T-helper 9 cell (primary cell): ENCODE measurements around the gene N4BP2L2.
"Not testable (repeated sequence)": the region's sequence is repeated elsewhere in the genome, so short reads cannot be mapped to it uniquely, and the experiment has no call there.

ENCODE experiments used
- DNase-seq: peaks from one replicate; pipeline ENCODE4 v3.0.0-alpha.2; 2020
- total RNA-seq, 2 donors: gene quantifications; one replicate each; lab custom pipeline; 2026; lab: John Stamatoyannopoulos, UW

Gene N4BP2L2
- total RNA-seq = 257 to 296 reads per million in 2 donors

DNA sequence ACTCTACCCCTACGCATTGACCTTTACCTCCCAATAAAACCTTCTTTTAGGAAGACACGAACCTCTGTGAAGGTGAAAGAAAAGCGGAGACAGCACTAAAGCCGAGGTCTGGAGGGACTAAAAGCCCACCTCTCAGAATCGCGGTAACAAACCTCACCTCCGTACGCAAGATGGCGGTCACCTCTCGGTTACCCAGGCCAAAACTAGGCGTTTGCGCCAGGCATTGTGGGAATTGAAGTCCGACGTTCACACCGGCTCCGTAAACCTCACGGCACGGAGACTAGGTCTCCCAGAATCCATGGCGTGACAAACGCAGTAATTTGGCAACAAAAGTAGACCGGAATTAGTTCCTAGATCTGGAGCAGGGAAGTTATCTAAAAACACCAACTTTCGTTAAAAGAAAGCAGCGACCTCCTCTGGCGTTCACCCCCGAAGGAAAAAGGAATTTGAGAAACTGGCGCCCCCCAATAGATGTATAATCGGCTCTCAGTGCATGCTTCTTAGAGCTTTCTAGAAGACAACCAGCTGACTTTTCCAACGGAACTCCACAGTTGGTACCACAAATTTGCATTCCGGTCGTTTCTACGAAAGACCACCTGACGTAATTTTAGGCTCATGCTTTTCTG lies at the start of gene N4BP2L2:
TSS of gene N4BP2L2 (minus strand) at position 175 of the 626 bp plus-strand sequence. CDS start 1,768 bp downstream, outside the sequence.
- DNase-seq = peak; percentile 81

DNA sequence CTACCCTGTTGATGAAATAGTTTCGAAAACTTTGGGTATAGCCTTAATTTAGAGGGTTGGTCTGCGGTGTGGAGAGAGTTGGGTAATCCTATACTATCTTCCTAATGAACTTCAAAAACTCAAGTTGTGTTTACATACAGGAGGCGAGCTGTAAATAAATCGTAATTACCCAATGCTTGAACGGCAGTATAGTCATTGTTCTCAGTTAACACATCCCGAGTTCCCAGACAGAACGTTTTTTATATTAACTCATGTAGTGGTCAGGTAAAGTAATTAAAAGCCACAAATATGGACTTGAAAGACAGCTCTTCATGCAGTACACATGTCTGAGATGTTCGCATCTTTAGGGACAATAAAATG lies 49.2 kb upstream of the N4BP2L2 start:
- no peak for DNase-seq

- DNase-seq = peak; percentile 45
These were observed 48.6 kb upstream of the N4BP2L2 start for GRCh38 chr13:32587011-32587810.

DNA sequence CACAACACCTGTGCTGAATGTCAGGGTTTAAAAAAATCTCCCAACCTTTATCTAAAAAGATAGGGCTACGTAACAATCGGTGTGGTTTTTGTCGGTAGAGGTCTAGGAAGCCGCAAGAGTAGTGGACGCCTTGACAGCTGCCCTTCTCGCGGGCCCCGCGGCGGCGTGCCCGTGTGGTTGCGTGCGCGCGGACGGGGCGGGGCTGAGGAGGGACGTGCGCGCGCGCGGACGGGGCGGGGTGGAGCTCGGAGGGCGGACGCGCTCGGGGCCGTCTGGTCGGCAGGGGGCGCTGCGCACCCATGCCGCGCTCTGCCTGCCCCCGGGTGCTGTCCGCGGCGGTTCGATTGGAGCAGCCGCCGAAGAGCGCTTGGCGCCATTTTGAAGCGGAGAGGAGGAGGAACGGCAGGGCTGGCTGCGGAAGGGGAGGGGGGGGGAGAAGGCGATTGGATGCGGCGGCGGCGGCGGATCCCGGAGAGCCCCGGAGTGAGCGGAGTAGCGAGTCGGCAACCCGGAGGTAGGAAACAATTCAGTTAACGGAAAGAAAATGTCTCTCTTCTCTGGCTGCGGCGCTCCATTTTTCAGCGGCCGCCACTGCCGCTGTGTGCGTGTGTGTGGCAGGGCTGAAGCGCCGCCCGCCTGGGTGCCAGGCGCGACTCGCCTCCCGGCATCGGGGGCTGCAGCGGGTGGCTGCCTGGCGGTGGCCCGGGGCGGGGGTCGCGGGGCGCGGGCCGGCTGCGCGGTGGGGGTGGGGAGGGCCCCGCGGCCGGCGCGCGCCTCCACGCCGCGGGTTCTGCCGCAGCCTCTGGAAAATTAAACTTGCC lies 47.7 kb upstream of the N4BP2L2 start, which contains the start of gene PDS5B:
TSS of gene PDS5B (plus strand) at position 373 of the 821 bp plus-strand sequence. CDS start 62,321 bp downstream, outside the sequence.
- DNase-seq = peak; percentile 94

DNA sequence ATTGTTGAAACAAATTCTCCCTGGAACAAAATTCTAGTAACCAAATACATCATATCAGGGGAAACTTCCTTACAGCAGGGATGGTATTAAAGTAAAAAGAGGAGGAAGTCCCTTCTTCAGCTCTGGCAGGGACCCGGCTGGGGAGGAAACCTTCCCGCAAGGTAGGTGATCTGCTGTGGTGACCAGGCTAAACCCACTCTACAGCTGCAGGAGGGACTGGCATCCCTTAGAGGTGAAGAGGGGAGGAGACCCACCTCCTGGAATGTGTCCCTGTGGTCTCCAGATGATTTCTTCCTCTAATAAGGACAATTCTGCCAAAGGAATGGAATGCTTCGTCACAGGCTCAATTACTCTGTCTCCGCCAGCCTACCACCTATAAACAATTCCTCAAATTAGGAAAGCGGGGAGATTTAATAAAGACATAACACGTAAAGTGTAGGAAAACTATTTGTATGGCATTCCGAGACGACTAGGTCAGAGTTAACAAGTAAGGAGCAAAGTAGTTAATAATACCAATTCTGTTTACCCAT lies 47.0 kb upstream of the N4BP2L2 start:
- no peak for DNase-seq

DNA sequence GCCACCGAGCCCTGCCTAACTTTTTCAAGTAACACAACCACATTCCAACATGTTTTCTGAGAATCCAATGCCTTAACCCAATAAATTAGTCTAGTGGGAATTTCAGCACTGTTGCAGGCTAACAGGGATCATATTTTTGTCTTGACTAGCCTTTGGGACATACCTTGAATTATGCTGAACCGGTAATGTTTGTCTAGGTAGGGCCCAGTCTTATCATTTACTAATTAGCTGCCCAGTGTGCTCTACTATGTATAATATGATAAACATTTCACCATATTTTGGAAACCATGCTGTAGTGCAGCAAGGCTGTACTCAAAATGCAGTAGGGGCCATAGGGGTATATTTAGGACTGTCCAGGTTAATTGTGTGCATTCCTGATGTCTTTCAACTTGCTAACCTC lies 44.4 kb upstream of the N4BP2L2 start:
- DNase-seq = no peak

- DNase-seq = no peak
These were observed 43.7 kb upstream of the N4BP2L2 start for GRCh38 chr13:32582281-32582680.

- no peak for DNase-seq
These were observed 42.7 kb upstream of the N4BP2L2 start for GRCh38 chr13:32581177-32581786.

DNA sequence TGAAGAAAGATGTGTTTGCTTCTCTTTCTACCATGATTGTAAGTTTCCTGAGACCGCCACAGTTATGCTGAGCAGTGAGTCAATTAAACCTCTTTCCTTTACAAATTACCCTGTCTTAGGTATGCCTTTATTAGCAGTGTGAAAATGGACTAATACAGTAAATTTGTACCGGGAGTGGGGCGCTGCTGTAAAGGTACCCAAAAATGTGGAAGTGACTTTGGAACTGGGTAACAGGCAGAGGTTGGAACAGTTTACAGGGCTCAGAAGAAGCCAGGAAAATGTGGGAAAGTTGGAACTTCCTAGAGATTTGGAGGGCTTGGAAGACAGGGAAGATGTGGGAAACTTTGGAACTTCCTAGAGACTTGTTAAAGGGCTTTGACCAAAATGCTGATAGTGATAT lies 38.4 kb upstream of the N4BP2L2 start:
- no peak for DNase-seq

- DNase-seq = not testable (repeated sequence)
These were observed 37.1 kb upstream of the N4BP2L2 start for GRCh38 chr13:32575687-32576086.

- not testable (repeated sequence) for DNase-seq
These were observed 22.2 kb upstream of the N4BP2L2 start for GRCh38 chr13:32560842-32561241.

DNA sequence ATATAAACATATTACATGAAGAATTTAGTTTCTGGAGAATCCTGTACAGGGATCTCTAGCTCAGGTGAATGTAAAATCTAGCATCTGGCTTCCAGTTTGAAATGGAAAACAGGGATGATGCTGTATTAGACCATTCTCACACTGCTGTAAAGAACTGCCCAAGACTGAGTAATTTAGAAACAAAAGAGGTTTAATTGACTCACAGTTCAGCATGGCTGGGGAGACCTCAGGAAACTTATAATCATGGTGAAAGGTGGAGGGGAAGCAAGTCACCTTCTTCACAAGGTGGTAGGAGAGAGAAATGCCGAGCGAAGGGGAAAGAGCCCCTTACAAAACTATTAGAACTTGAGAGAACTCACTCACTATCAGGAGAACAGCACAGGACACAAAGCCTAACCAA lies 17.0 kb upstream of the N4BP2L2 start:
- no peak for DNase-seq

DNA sequence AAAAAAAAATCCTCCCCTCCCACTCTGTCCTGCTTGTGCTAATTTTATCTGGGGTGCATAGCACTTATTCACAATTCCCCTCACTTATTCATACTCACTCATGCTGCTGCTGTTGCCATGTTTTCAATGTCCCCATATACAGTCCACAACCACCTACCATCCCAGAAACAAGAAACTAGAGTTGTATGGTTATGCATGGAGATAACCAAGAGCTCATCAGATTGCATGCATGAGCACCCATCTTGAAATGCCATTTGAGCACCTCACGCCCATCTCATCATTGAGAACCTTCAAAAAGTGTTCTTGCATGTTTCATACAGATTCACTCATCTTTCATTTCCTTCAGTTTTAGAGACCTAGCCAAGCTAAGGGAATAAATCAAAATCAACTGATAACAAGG lies 15.1 kb upstream of the N4BP2L2 start:
- no peak for DNase-seq

DNA sequence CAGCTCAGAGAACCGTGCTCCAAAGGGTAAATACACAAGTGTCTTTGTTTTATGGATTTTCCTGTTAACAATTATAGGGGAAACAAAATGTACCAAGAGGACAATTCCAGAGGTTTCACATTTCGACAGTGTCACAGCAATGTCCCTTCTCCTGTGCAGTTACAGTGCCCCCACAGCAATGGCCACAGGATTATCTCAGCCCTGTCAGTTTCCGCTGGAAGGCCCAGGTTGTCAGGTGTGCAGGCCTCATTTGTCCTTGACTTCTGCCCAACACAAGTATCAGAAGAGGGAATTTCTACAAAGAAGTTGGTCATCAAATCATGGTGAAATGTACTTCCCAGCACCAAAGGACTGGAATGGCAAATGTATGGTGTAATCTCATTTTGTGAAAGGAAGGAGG lies 11.2 kb upstream of the N4BP2L2 start:
- DNase-seq = no peak

DNA sequence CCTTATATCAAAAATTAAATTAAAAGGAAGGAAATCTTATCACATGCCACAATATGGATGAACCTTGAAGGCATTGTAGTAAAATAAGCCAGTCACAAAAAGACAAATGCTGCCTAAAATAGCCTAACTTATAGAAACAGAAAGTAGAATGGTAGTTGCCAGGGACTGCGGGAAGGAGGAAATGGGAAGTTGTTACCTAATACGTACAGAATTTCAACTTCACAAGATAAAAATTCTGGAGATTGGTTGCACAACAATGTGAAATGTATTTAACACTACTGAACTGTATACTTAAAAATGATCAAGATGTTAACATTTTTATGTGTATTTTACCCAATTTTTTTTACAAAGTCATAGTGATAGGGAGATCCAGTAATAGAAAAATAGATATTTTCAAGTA lies 10.2 kb upstream of the N4BP2L2 start:
- no peak for DNase-seq

- no peak for DNase-seq
These were observed 6.5 kb upstream of the N4BP2L2 start for GRCh38 chr13:32545083-32545482.

- DNase-seq = no peak
These were observed 3.6 kb upstream of the N4BP2L2 start for GRCh38 chr13:32542221-32542620.

GRCh38 chr13:32538143-32538620 lies 413 bp downstream of the N4BP2L2 start:
- DNase-seq = no peak

GRCh38 chr13:32537580-32538142 lies 934 bp downstream of the N4BP2L2 start:
- DNase-seq = peak; percentile 21

DNA sequence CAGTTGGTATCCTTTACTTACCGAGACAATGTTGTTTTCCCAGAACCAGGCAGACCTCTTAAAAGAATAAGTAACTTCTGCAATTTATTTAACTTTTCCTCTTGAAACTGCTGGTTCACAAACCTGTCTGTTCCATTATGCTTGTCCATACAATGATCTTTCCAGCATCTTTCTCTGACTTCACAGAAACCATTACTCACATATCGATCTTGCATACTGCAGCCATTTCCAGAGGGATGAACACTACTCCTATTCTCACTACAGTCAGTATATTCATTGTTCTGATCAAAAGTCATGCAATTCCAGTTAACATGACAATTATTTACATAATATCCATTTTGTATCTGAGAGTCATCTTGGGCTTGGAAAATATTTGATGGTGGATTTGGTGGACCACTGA lies 2.8 kb downstream of the N4BP2L2 start:
- DNase-seq = no peak

DNA sequence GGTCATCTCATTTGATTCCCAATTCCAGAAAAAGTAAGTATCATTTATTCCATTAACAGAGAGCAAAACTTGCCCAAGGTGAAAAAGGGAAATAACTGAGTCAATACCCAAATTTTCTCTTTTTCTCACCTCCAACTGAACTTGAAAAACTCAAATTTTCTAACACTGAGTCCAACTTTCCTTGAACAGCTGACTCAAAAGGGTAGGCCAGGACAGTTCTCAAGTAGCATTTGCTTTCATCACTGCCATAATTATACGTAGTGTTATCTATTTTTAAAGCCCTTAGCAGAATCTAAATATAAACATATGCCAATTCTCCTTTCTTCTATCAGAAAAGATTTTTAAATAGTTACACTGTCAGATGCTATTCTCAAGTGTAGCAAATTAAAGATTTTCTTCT lies 3.5 kb downstream of the N4BP2L2 start:
- DNase-seq = no peak

DNA sequence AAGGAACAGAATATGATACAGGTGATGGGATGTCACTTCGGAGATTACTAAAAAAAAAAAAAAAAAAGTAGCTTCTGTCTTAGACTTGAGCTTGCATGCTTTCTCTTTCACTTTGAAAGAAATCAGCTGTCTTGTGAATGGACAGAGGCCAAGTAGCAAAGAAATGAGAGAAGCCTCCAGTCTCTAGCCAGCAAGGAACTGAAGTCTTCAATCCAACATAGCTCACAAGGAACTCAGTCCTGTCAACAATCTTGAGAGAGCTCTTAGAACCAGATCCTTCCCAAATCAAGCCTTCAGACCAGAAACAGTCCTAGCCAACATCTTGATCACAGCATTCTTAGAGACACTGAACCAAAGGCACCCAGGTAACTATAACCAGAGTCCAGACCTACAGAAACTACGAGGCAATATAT lies 7.7 kb downstream of the N4BP2L2 start:
- DNase-seq = no peak
